GM12878 (cell line): ENCODE results near the gene MYO1H. TPM values are rescaled to one million over a fixed set of nuclear protein-coding genes. Genes with fewer than 3 reads are reported as not detected.
"Not testable (repeated sequence)": the region's sequence is repeated elsewhere in the genome, so short reads cannot be mapped to it uniquely, and the experiment has no call there.

ENCODE experiments used
- ATAC-seq: fragments of 200-7000 bp; cut with Tn5 transposase; 3 replicates; pipeline ENCODE4 v1.9.1; 2020; ENCODE audit warnings: mild to moderate bottlenecking, moderate library complexity
- BruUV-seq: library from RNA; stranded (reverse); fragments of 400-500 nt; replicated peaks from 2 replicates; lab custom pipeline; 2021; lab: Mats Ljungman, UMichigan
- CTCF ChIA-PET: fragments of 300-600 bp; sonication (Branson Sonifier 250); formaldehyde crosslinking; extraction: SDS; loops from one replicate; lab custom pipeline; 2021; ENCODE audit warnings: inconsistent platforms; lab: Yijun Ruan, JAX
- POLR2A ChIA-PET: fragments of 350-600 bp; formaldehyde crosslinking; extraction: SDS; loops from one replicate; lab custom pipeline; 2021; ENCODE audit warnings: inconsistent platforms; lab: Charles Lee
- RAD21 ChIA-PET: fragments of 300-600 bp; sonication (Branson Sonifier 250); formaldehyde crosslinking; loops from one replicate; lab custom pipeline; 2023; ENCODE audit warnings: antibody characterized with exemption; ENCODE audit not compliant: unreplicated experiment; lab: Charles Lee
- SMC1A ChIA-PET: fragments of 300-600 bp; sonication (Branson Sonifier 250); formaldehyde crosslinking; loops from one replicate; lab custom pipeline; 2023; ENCODE audit not compliant: unreplicated experiment, uncharacterized antibody; lab: Charles Lee
- DNase-seq: peaks from one replicate; pipeline ENCODE4 v3.0.0-alpha.2; 2011; ENCODE audit warnings: low read depth, low spot score
- FAIRE-seq: peaks from 3 replicates; lab custom pipeline; 2011; peaks lifted over from hg19 to GRCh38; lab: Jason Lieb, UNC
- H2AFZ ChIP-seq: 2 replicates; pipeline ENCODE4 v1.6.0; 2011; ENCODE audit warnings: low read depth, low read length, control low read depth; ENCODE audit not compliant: control insufficient read depth
- H3K27ac ChIP-seq: 2 replicates; pipeline ENCODE4 v1.5.1; 2011; ENCODE audit warnings: control low read depth; ENCODE audit not compliant: control insufficient read depth, insufficient read depth
- H3K27me3 ChIP-seq, 2 experiments: replicated peaks in 1 of 2; 2 replicates each; pipeline versions ENCODE4 v1.6.0 to v1.6.1; 2011; ENCODE audit warnings: low read length in 1 of 2; ENCODE audit not compliant: control insufficient read depth in 2 of 2, insufficient read depth in 2 of 2
- H3K36me3 ChIP-seq, 2 experiments: 2 replicates each; pipeline ENCODE4 v1.5.1; 2011; ENCODE audit warnings: low read length in 1 of 2; ENCODE audit not compliant: control insufficient read depth in 2 of 2, insufficient read depth in 2 of 2
- H3K4me1 ChIP-seq: 2 replicates; pipeline ENCODE4 v1.6.1; 2011; ENCODE audit warnings: mild to moderate bottlenecking, low read length, moderate library complexity, mixed read lengths; ENCODE audit not compliant: control insufficient read depth, insufficient read depth
- H3K4me2 ChIP-seq: 2 replicates; pipeline ENCODE4 v1.6.0; 2011; ENCODE audit warnings: control low read depth; ENCODE audit not compliant: control insufficient read depth, insufficient read depth
- H3K4me3 ChIP-seq: fragments of 200-600 bp; sonication (generic); 2 replicates; pipeline ENCODE4 v1.5.1; 2016
- H3K79me2 ChIP-seq: 2 replicates; pipeline ENCODE4 v1.6.0; 2011; ENCODE audit warnings: low read length; ENCODE audit not compliant: control insufficient read depth, insufficient read depth
- H3K9ac ChIP-seq: 2 replicates; pipeline ENCODE4 v1.8.0; 2011; ENCODE audit warnings: low read length, control low read depth, mixed read lengths; ENCODE audit not compliant: control insufficient read depth, insufficient read depth
- H3K9me3 ChIP-seq: replicated peaks from 3 replicates; pipeline ENCODE4 v1.5.1; 2011; ENCODE audit warnings: mild to moderate bottlenecking, low read length; ENCODE audit not compliant: control insufficient read depth, insufficient read depth
- H4K20me1 ChIP-seq: 2 replicates; pipeline ENCODE4 v1.6.0; 2011; ENCODE audit not compliant: control insufficient read depth, insufficient read depth
- BMI1 ChIP-seq: fragments of 450-650 bp; IDR thresholded peaks from 2 replicates; pipeline ENCODE4 v1.6.1; 2016; ENCODE audit warnings: mild to moderate bottlenecking, moderate library complexity, borderline replicate concordance
- E4F1 ChIP-seq: fragments of 450-650 bp; IDR thresholded peaks from 2 replicates; pipeline ENCODE4 v1.6.1; 2018; ENCODE audit warnings: borderline replicate concordance, mild to moderate bottlenecking; ENCODE audit not compliant: partially characterized antibody
- MTA3 ChIP-seq: IDR thresholded peaks from 2 replicates; pipeline ENCODE4 v1.6.1; 2012; ENCODE audit warnings: low read length, inconsistent platforms, borderline replicate concordance
- RUNX3 ChIP-seq: IDR thresholded peaks from 2 replicates; pipeline ENCODE4 v1.6.1; 2012; ENCODE audit warnings: low read length, inconsistent platforms
- SIX5 ChIP-seq: IDR thresholded peaks from 2 replicates; pipeline ENCODE4 v1.6.1; 2011; ENCODE audit warnings: mild to moderate bottlenecking, low read depth, low read length, moderate library complexity; ENCODE audit not compliant: severe bottlenecking
- SMC3 ChIP-seq: IDR thresholded peaks from 2 replicates; pipeline ENCODE4 v1.6.1; 2011; ENCODE audit warnings: low read length, improper control_type of control experiment, borderline replicate concordance
- ZNF687 ChIP-seq: fragments of 450-650 bp; IDR thresholded peaks from 2 replicates; pipeline ENCODE4 v1.6.1; 2017; ENCODE audit warnings: mild to moderate bottlenecking, moderate library complexity
- ZSCAN29 ChIP-seq: fragments of 450-650 bp; IDR thresholded peaks from 2 replicates; pipeline ENCODE4 v1.6.1; 2017; ENCODE audit warnings: mild to moderate bottlenecking, moderate library complexity
- WGBS: methylation state at CpG from one replicate; pipeline ENCODE4 v1.1.6; 2016; ENCODE audit warnings: low lambda C conversion rate; ENCODE audit not compliant: insufficient replicate concordance, insufficient coverage; ENCODE audit errors: missing lambda C conversion rate; 5-methylcytosine and 5-hydroxymethylcytosine counted together
- in situ Hi-C: fragments of 300-500 bp; cut with MboI; formaldehyde crosslinking; loops from 9 replicates; pipeline ENCODE4 v1.14.3; 2018; ENCODE audit warnings: mixed read lengths
- intact Hi-C: fragments of 100-400 bp; cut with micrococcal nuclease; formaldehyde crosslinking; loops from one replicate; pipeline ENCODE4 v1.14.2; 2022; ENCODE audit not compliant: unreplicated experiment
- polyA plus RNA-seq, 11 experiments: library from polyadenylated mRNA; depleted of rRNA in 4 of 11; unstranded in 6 of 11; stranded (reverse) in 5 of 11; fragments of >200 nt; fragmentation: Nextera tagmentation in 4 of 11; fragmentation: Illumina TruSeq in 1 of 11; extraction: Ambion mirVana in 4 of 11; extraction: Trizol in 1 of 11; gene quantifications; 1 replicate in 1 of 11; 2 replicates in 10 of 11; pipeline versions ENCODE4 v1.2.1 to v1.2.3, GENCODE V29; 2011 to 2016; ENCODE audit warnings: inconsistent platforms in 2 of 11, missing spikeins in 2 of 11, low read depth in 1 of 11
- total RNA-seq, 4 experiments: library from RNA; depleted of rRNA in 3 of 4; stranded (reverse); fragments of >200 nt in 3 of 4; fragmentation: Illumina TruSeq in 1 of 4; extraction: Trizol in 1 of 4; gene quantifications; 2 replicates each; pipeline versions ENCODE4 v1.2.1 to v1.2.3, GENCODE V29; 2013 to 2021

The MYO1H gene
- total and polyA plus RNA-seq, 10 of the 15 experiments (the other 5 are each of a cell fraction or from before 2014, with no cell fraction given): 0.05 TPM; not detected in 9

- TF ChIP-seq ZSCAN29: no peak
- no peak for TF ChIP-seq BMI1
- no peak for TF ChIP-seq RUNX3
- TF ChIP-seq E4F1: no peak
- TF ChIP-seq ZNF687: no peak
- TF ChIP-seq SIX5: no peak
- TF ChIP-seq MTA3: no peak
- TF ChIP-seq SMC3: no peak
- TF ChIP-seq, all 136 proteins: peak for 0
These were observed 47.2 kb downstream of the MYO1H start (continued) for GRCh38 chr12:109394891-109395290.

GRCh38 chr12:109404841-109405240 lies 57.1 kb downstream of the MYO1H start:
- H3K4me2 ChIP-seq, H3K27me3 ChIP-seq, H3K27ac ChIP-seq, RAD21 ChIA-PET, H3K79me2 ChIP-seq, ATAC-seq, H2AFZ ChIP-seq, FAIRE-seq, H3K4me3 ChIP-seq, H3K36me3 ChIP-seq, BruUV-seq, in situ Hi-C loops, POLR2A ChIA-PET, H3K9ac ChIP-seq, H3K4me1 ChIP-seq, H3K9me3 ChIP-seq, SMC1A ChIA-PET, H4K20me1 ChIP-seq, DNase-seq, intact Hi-C loops: not testable (repeated sequence)
- CTCF ChIA-PET: interaction anchor here (4.2 kb wide), 1 partner anchor 11 kb away, joined by 11 read pairs; no protein-coding TSS in a partner anchor
- 100% methylated on average over 2 of the region's 2 CpGs for WGBS

GRCh38 chr12:109406147-109406546 lies 58.4 kb downstream of the MYO1H start:
- H3K4me1 ChIP-seq, BruUV-seq, H3K27ac ChIP-seq, H3K4me2 ChIP-seq, H3K9me3 ChIP-seq, ATAC-seq, H3K27me3 ChIP-seq, DNase-seq, SMC1A ChIA-PET, in situ Hi-C loops, H3K9ac ChIP-seq, H3K79me2 ChIP-seq, H4K20me1 ChIP-seq, H3K36me3 ChIP-seq, FAIRE-seq, intact Hi-C loops, POLR2A ChIA-PET, H3K4me3 ChIP-seq, H2AFZ ChIP-seq, RAD21 ChIA-PET: not testable (repeated sequence)
- CTCF ChIA-PET: interaction anchor here (1.6 to 4.2 kb wide), 2 partner anchors 12 to 22 kb away, joined by 5 to 11 read pairs; no protein-coding TSS in a partner anchor
- 74% methylated on average over 4 of the region's 4 CpGs for WGBS
